ENCODE measurements around the gene PTTG2. TPM values are rescaled to one million over a fixed set of nuclear protein-coding genes. Genes with fewer than 3 reads are reported as not detected.

The PTTG2 gene
- not detected in 2 replicates for total RNA-seq

GRCh38 chr4:37960098-37960497 lies at the start of gene PTTG2:
Gene PTTG2 (plus strand): TSS chr4:37960398. CDS start chr4:37960435, 37 bp downstream.

Other genes starting within 250 kb of the PTTG2 start
- gene PGM2, start 133.7 kb upstream of the PTTG2 start, total RNA-seq = 10.5 and 27.5 TPM in 2 replicates
- gene TBC1D1, start 69.3 kb upstream of the PTTG2 start, total RNA-seq = 35.9 and 118 TPM in 2 replicates